ENCODE results near the gene GLUL.
"Not testable (repeated sequence)": the region's sequence is repeated elsewhere in the genome, so short reads cannot be mapped to it uniquely, and the experiment has no call there.

DNA sequence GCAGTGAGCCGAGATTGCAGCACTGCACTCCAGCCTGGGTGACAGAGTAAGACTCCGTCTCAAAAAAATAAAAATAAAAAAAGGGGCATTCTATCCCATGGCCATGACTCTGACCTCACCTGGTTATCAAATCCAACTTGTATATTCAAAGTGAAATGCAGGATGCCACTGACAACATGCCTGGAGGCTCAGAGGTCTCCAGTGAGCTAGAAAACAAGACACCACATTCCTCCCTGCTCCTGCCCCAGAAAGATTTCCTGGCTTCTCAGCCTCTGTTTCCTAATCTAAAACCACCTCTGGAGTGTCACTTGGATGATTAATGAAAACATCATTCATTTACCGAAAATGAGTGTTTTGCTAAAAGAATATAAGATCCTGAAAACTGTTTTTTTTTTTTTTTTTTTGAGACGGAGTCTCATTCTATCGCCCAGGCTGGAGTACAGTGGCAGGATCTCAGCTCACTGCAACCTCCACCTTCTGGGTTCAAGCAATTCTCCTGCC, 58.5 kb downstream of the GLUL start:
- TF ChIP-seq, protein P1, sequence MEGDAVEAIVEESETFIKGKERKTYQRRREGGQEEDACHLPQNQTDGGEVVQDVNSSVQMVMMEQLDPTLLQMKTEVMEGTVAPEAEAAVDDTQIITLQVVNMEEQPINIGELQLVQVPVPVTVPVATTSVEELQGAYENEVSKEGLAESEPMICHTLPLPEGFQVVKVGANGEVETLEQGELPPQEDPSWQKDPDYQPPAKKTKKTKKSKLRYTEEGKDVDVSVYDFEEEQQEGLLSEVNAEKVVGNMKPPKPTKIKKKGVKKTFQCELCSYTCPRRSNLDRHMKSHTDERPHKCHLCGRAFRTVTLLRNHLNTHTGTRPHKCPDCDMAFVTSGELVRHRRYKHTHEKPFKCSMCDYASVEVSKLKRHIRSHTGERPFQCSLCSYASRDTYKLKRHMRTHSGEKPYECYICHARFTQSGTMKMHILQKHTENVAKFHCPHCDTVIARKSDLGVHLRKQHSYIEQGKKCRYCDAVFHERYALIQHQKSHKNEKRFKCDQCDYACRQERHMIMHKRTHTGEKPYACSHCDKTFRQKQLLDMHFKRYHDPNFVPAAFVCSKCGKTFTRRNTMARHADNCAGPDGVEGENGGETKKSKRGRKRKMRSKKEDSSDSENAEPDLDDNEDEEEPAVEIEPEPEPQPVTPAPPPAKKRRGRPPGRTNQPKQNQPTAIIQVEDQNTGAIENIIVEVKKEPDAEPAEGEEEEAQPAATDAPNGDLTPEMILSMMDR (IDR thresholded peaks at IDR 0.05; ENCODE audit: insufficient read depth, low read length, poor library complexity, severe bottlenecking), result not testable (repeated sequence)
- not testable (repeated sequence) for TF ChIP-seq EZH2phosphoT487 (conservative IDR thresholded peaks at IDR 0.05; ENCODE audit: low read length)
